ENCODE data around the gene DPF3. TPM values are rescaled to one million over a fixed set of nuclear protein-coding genes. Genes with fewer than 3 reads are reported as not detected.

DPF3 gene
- total RNA-seq, 1 experiment from 2014 or later = 0.31 TPM

DNA sequence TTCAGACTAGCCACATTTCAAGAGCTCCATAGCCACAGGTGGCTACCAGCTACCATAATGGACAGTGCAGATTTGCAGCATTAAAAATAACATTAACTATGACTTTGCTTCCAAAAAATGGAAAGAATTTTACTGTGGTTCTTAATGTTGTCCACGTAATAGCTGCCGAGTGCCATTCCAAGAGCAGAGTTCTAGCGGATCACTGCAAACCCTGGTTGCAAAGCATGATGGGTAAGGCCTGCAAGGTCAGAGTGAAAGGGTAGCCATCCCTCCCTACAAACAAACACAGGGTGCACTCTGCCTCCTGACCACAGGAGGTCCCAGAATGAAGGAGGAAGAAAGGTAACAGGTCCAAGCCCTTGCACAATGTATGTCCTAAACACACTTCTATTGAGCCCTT, 157.6 kb downstream of the DPF3 start:
- TF ChIP-seq, protein P1, sequence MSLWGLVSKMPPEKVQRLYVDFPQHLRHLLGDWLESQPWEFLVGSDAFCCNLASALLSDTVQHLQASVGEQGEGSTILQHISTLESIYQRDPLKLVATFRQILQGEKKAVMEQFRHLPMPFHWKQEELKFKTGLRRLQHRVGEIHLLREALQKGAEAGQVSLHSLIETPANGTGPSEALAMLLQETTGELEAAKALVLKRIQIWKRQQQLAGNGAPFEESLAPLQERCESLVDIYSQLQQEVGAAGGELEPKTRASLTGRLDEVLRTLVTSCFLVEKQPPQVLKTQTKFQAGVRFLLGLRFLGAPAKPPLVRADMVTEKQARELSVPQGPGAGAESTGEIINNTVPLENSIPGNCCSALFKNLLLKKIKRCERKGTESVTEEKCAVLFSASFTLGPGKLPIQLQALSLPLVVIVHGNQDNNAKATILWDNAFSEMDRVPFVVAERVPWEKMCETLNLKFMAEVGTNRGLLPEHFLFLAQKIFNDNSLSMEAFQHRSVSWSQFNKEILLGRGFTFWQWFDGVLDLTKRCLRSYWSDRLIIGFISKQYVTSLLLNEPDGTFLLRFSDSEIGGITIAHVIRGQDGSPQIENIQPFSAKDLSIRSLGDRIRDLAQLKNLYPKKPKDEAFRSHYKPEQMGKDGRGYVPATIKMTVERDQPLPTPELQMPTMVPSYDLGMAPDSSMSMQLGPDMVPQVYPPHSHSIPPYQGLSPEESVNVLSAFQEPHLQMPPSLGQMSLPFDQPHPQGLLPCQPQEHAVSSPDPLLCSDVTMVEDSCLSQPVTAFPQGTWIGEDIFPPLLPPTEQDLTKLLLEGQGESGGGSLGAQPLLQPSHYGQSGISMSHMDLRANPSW (CRISPR knock-in tag; conservative IDR thresholded peaks at IDR 0.05; ENCODE audit: low read depth) = no peak
- TF ChIP-seq TP53 (CRISPR knock-in tag; IDR thresholded peaks at IDR 0.05) (no peak), TEAD4 (CRISPR knock-in tag; IDR thresholded peaks at IDR 0.05) (no peak), TEAD1 (CRISPR knock-in tag; IDR thresholded peaks at IDR 0.05) (no peak), NR1H2 (CRISPR knock-in tag; IDR thresholded peaks at IDR 0.05) (no peak), CREM (CRISPR knock-in tag; IDR thresholded peaks at IDR 0.05) (no peak), NFE2L1 (CRISPR knock-in tag; IDR thresholded peaks at IDR 0.05) (no peak), IRF2 (CRISPR knock-in tag; IDR thresholded peaks at IDR 0.05; ENCODE audit: borderline replicate concordance, low read depth) (no peak), FOXK1 (CRISPR knock-in tag; IDR thresholded peaks at IDR 0.05) (no peak), SMAD3 (CRISPR knock-in tag; IDR thresholded peaks at IDR 0.05; ENCODE audit: borderline replicate concordance) (no peak), ZNF232 (CRISPR knock-in tag; IDR thresholded peaks at IDR 0.05) (no peak), ZMAT4 (CRISPR knock-in tag; IDR thresholded peaks at IDR 0.05) (no peak), MXD4 (CRISPR knock-in tag; IDR thresholded peaks at IDR 0.05; ENCODE audit: borderline replicate concordance) (no peak)
- TF ChIP-seq, protein P2, sequence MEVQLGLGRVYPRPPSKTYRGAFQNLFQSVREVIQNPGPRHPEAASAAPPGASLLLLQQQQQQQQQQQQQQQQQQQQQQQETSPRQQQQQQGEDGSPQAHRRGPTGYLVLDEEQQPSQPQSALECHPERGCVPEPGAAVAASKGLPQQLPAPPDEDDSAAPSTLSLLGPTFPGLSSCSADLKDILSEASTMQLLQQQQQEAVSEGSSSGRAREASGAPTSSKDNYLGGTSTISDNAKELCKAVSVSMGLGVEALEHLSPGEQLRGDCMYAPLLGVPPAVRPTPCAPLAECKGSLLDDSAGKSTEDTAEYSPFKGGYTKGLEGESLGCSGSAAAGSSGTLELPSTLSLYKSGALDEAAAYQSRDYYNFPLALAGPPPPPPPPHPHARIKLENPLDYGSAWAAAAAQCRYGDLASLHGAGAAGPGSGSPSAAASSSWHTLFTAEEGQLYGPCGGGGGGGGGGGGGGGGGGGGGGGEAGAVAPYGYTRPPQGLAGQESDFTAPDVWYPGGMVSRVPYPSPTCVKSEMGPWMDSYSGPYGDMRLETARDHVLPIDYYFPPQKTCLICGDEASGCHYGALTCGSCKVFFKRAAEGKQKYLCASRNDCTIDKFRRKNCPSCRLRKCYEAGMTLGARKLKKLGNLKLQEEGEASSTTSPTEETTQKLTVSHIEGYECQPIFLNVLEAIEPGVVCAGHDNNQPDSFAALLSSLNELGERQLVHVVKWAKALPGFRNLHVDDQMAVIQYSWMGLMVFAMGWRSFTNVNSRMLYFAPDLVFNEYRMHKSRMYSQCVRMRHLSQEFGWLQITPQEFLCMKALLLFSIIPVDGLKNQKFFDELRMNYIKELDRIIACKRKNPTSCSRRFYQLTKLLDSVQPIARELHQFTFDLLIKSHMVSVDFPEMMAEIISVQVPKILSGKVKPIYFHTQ (CRISPR knock-in tag; IDR thresholded peaks at IDR 0.05) = no peak
- TF ChIP-seq, protein P3, sequence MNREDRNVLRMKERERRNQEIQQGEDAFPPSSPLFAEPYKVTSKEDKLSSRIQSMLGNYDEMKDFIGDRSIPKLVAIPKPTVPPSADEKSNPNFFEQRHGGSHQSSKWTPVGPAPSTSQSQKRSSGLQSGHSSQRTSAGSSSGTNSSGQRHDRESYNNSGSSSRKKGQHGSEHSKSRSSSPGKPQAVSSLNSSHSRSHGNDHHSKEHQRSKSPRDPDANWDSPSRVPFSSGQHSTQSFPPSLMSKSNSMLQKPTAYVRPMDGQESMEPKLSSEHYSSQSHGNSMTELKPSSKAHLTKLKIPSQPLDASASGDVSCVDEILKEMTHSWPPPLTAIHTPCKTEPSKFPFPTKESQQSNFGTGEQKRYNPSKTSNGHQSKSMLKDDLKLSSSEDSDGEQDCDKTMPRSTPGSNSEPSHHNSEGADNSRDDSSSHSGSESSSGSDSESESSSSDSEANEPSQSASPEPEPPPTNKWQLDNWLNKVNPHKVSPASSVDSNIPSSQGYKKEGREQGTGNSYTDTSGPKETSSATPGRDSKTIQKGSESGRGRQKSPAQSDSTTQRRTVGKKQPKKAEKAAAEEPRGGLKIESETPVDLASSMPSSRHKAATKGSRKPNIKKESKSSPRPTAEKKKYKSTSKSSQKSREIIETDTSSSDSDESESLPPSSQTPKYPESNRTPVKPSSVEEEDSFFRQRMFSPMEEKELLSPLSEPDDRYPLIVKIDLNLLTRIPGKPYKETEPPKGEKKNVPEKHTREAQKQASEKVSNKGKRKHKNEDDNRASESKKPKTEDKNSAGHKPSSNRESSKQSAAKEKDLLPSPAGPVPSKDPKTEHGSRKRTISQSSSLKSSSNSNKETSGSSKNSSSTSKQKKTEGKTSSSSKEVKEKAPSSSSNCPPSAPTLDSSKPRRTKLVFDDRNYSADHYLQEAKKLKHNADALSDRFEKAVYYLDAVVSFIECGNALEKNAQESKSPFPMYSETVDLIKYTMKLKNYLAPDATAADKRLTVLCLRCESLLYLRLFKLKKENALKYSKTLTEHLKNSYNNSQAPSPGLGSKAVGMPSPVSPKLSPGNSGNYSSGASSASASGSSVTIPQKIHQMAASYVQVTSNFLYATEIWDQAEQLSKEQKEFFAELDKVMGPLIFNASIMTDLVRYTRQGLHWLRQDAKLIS (CRISPR knock-in tag; IDR thresholded peaks at IDR 0.05; ENCODE audit: borderline replicate concordance) = no peak
- ChIA-PET CTCF (no interaction called here), POLR2A (interaction anchor here (0.7 kb wide), 1 partner anchor 99 kb away, joined by 3 read pairs; no protein-coding TSS in a partner anchor)
- H3K4me1 Mint-ChIP-seq = no peaks in the 10 kb centered on the region
- H3K4me3 Mint-ChIP-seq = no peak overlapping the region
- H3K9me3 Mint-ChIP-seq = no peaks in the 10 kb centered on the region
- H3K27ac Mint-ChIP-seq = no peak overlapping the region
- H3K36me3 Mint-ChIP-seq = no peaks in the 10 kb centered on the region
- no peak for ATAC-seq
- no peaks in the 10 kb centered on the region for H3K27me3 Mint-ChIP-seq (ENCODE audit: low read depth)
- no peak for DNase-seq (ENCODE audit: low spot score)

GRCh38 chr14:72732022-72732780, 161.7 kb downstream of the DPF3 start:
- CTCF ChIA-PET = interaction anchor here (0.6 kb wide), 1 partner anchor 1529 kb away, joined by 5 read pairs; no protein-coding TSS in a partner anchor
- no peaks in the 10 kb centered on the region for H3K9me3 Mint-ChIP-seq
- TF ChIP-seq, protein P3 (CRISPR knock-in tag; IDR thresholded peaks at IDR 0.05; ENCODE audit: borderline replicate concordance) = no peak
- TF ChIP-seq JAZF1 (CRISPR knock-in tag; IDR thresholded peaks at IDR 0.05) (no peak), IRF2 (CRISPR knock-in tag; IDR thresholded peaks at IDR 0.05; ENCODE audit: borderline replicate concordance, low read depth) (no peak)
- TF ChIP-seq, protein P4, sequence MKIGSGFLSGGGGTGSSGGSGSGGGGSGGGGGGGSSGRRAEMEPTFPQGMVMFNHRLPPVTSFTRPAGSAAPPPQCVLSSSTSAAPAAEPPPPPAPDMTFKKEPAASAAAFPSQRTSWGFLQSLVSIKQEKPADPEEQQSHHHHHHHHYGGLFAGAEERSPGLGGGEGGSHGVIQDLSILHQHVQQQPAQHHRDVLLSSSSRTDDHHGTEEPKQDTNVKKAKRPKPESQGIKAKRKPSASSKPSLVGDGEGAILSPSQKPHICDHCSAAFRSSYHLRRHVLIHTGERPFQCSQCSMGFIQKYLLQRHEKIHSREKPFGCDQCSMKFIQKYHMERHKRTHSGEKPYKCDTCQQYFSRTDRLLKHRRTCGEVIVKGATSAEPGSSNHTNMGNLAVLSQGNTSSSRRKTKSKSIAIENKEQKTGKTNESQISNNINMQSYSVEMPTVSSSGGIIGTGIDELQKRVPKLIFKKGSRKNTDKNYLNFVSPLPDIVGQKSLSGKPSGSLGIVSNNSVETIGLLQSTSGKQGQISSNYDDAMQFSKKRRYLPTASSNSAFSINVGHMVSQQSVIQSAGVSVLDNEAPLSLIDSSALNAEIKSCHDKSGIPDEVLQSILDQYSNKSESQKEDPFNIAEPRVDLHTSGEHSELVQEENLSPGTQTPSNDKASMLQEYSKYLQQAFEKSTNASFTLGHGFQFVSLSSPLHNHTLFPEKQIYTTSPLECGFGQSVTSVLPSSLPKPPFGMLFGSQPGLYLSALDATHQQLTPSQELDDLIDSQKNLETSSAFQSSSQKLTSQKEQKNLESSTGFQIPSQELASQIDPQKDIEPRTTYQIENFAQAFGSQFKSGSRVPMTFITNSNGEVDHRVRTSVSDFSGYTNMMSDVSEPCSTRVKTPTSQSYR (CRISPR knock-in tag; IDR thresholded peaks at IDR 0.05) = no peak
- H3K4me1 Mint-ChIP-seq = no peaks in the 10 kb centered on the region
- DNase-seq (ENCODE audit: low spot score) = no peak
- no peaks in the 10 kb centered on the region; the same call in 1 of the 2 replicates for H3K27me3 Mint-ChIP-seq (ENCODE audit: low read depth)
- no peak for ATAC-seq
- no peaks in the 10 kb centered on the region for H3K36me3 Mint-ChIP-seq
- H3K4me3 Mint-ChIP-seq = no peak overlapping the region
- POLR2A ChIA-PET = no interaction called here
- no peak overlapping the region for H3K27ac Mint-ChIP-seq
